ENCODE data around the gene CDK5. TPM values are rescaled to one million over a fixed set of nuclear protein-coding genes. Genes with fewer than 3 reads are reported as not detected.
A peak's percentile ranks its signal among the peaks of the same experiment; 100 is the strongest.

CDK5 gene
- total RNA-seq, 2 donors from 2014 or later: 4.7 TPM

DNA sequence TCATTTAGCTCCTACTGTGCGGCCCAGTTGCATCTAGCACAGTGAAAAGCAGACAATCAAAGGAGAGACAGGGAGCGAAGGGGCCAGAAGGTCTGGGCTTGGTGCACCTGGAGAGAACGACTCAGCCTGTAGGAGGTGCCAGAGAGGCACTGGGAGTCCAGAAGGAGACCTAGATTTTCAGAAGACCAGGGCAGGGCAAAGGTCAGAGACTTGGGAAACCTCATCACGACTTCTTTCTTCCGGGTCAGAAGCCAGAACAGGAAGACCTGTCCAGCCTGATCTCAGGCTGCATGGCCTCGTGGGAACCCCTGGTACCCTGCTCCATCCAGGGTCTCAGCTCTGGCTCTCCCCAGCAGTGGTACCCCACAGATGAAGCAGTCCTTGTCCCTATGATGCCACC, 33.7 kb upstream of the CDK5 start:
- Mint-ChIP-seq H3K27me3 (no peaks in the 10 kb centered on the region), H3K4me1 (peaks cover 28% of the 10 kb centered on the region), H3K4me3 (no peak overlapping the region), H3K36me3 (ENCODE audit: low read depth) (no peaks in the 10 kb centered on the region), H3K27ac (peak overlapping the region; percentile 60)
- H3K9me3 ChIP-seq (ENCODE audit: control insufficient read depth, low read length, poor library complexity, severe bottlenecking): no peaks in the 10 kb centered on the region
- DNase-seq: no peak
- ATAC-seq: no peak

DNA sequence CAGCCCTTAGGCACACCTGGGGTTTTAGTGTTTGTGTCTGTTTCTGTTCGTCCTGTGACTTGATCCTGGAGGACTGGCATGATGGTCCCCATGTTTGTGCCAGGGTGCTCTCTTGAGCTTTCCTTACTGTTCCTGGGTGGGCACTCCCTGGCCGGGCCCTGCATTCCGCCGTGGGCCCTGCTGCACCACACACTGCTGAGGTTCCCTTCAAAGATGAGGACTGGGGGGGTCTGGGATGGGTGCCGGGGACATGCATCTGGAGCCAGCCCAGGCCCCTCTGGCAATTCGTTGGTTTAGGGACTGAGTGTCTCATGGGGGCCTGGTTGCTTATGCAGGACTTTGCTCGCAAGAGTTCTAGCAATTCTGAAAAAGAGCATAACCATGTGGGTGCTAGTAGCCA, 33.3 kb upstream of the CDK5 start:
- no peak for ATAC-seq
- H3K27ac Mint-ChIP-seq: peak overlapping the region; percentile 60
- DNase-seq: no peak
- H3K36me3 Mint-ChIP-seq (ENCODE audit: low read depth): no peaks in the 10 kb centered on the region
- H3K4me1 Mint-ChIP-seq: peaks cover 27% of the 10 kb centered on the region
- H3K4me3 Mint-ChIP-seq: no peak overlapping the region
- no peaks in the 10 kb centered on the region for H3K27me3 Mint-ChIP-seq
- no peaks in the 10 kb centered on the region for H3K9me3 ChIP-seq (ENCODE audit: control insufficient read depth, low read length, poor library complexity, severe bottlenecking)

DNA sequence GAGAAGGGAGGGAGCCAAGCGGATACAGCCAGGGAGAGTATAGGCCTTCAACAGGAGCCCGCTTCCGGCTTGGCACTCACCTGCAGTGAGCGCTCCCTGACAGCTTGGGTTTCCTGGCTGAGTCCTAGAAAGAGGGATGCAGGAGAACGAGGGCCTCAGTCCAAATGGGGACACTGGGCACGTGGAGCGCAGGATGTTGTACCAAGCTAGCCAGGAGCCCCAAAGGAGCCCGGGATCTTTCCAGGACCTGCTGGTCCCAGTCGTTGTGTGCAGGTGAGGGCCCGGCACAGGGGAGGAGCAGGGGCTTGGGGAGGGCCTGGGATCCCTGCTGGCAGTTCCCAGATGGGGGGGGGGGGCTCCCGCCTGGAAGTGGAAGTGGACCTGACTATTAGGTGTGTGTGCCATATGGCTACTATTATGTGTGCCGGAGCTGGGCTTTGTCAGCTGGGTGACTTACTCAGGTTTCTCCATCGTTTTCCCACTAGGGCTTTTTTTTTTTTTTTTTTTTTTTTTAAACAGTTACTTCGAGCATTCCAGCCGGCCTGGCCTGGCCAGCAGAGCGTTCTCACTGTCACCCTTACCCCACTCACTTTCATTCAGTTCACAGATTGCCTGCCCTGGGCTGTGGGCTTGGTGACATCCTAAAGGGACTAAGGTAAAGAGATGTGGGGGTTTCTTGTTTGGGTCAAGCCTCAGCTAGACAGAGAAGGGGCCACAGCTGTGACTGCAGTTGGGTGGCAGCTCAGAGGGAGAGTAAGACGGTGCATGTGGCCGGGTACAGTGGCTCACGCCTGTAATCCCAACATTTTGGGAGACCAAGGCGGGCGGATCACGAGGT, 32.4 kb upstream of the CDK5 start:
- Mint-ChIP-seq H3K27ac (no peak overlapping the region), H3K36me3 (ENCODE audit: low read depth) (no peaks in the 10 kb centered on the region), H3K4me1 (peaks cover 32% of the 10 kb centered on the region), H3K4me3 (no peak overlapping the region), H3K27me3 (no peaks in the 10 kb centered on the region)
- DNase-seq: no peak
- H3K9me3 ChIP-seq (ENCODE audit: control insufficient read depth, low read length, poor library complexity, severe bottlenecking): no peaks in the 10 kb centered on the region
- no peak for ATAC-seq

DNA sequence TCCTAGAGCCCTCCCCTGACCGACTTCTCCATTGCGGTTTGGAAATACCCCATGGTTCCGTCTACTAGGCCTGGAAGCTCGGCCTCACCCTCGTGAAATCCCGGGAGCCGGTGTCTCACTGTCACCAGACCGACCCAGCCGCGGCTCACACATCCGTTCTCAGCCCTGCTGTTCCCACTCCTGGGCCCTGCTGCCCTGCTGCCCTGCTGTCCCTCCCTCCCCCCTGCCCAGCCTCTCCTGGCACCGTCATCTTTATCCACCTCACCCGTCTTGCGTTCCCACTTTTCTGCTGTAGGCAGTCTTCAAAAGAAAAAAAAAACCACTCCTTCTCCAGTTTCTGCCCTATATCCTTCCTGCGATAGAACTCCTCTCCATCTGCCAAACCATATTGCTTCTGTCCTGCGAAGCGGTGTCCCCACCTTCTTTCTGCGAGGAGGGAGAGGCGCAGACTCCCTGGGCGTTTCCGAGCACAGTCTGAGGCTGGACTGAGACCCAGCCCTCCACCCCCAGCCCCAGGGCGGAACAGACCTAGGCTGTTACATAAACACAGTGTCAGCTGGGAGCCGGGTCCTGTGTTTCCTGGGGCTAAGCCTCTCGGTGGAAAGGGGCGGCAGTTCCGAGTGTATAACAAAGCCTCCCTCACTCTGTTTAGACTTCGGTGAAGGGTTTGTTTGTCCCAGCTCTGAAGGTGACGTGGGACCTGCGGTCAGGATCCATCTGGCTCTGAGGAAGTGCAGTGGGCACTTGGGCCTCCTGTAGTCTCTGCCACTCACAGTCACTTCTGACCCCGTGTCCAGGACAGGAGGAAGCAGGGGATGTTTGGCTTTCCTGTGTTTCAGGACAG, 31.4 kb upstream of the CDK5 start:
- no peak overlapping the region for H3K27ac Mint-ChIP-seq
- H3K4me3 Mint-ChIP-seq: peak overlapping the region; percentile 82
- ATAC-seq: peak; percentile 6
- DNase-seq: no peak
- H3K4me1 Mint-ChIP-seq: peaks cover 30% of the 10 kb centered on the region
- no peaks in the 10 kb centered on the region for H3K36me3 Mint-ChIP-seq (ENCODE audit: low read depth)
- no peaks in the 10 kb centered on the region for H3K27me3 Mint-ChIP-seq
- no peaks in the 10 kb centered on the region for H3K9me3 ChIP-seq (ENCODE audit: control insufficient read depth, low read length, poor library complexity, severe bottlenecking)

DNA sequence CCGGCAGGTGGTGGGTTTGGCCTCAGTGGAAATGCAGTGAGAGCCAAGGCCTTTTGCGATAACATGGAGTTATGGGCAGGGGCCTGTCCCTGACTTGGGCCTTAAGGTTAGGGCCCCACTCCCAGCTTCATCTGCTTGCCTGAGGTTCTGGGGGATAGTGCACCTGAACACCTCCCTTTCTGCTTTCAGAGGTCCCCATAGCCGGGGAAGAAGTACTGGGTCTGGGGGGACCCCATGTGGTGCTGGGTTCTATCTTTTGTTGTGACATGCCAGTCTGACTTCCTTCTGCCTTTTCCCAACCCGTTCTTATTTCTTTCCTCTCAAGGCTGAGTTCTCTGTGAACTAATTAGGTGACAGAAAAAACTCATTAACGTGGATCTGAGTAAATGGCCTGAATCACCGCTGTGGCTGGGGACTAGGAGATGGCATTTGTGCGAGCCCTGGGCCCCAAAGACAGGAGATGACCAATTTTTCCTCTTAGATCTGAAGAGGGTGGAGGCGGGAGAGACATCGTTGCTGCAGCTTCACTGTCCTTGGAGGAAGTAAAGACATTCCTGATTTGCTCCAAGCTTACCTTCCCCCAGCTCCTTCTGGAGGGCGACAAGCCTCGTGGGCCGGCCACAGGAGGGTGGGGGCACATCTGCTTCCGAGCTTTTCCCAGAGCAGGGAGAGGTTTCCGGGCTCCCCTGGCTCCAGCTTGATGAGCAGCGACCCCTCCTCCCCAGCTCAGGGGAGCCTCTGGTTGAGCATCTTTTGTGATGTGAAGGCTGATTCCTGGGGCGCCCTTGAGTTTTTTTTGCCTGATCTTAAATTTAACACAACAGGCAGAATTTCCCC, 30.5 kb upstream of the CDK5 start:
- Mint-ChIP-seq H3K4me1 (peaks cover 32% of the 10 kb centered on the region), H3K27ac (peak overlapping the region; percentile 27), H3K4me3 (peak overlapping the region; percentile 66), H3K36me3 (ENCODE audit: low read depth) (no peaks in the 10 kb centered on the region), H3K27me3 (no peaks in the 10 kb centered on the region)
- DNase-seq (no peak), ATAC-seq (no peak)
- H3K9me3 ChIP-seq (ENCODE audit: control insufficient read depth, low read length, poor library complexity, severe bottlenecking): no peaks in the 10 kb centered on the region

DNA sequence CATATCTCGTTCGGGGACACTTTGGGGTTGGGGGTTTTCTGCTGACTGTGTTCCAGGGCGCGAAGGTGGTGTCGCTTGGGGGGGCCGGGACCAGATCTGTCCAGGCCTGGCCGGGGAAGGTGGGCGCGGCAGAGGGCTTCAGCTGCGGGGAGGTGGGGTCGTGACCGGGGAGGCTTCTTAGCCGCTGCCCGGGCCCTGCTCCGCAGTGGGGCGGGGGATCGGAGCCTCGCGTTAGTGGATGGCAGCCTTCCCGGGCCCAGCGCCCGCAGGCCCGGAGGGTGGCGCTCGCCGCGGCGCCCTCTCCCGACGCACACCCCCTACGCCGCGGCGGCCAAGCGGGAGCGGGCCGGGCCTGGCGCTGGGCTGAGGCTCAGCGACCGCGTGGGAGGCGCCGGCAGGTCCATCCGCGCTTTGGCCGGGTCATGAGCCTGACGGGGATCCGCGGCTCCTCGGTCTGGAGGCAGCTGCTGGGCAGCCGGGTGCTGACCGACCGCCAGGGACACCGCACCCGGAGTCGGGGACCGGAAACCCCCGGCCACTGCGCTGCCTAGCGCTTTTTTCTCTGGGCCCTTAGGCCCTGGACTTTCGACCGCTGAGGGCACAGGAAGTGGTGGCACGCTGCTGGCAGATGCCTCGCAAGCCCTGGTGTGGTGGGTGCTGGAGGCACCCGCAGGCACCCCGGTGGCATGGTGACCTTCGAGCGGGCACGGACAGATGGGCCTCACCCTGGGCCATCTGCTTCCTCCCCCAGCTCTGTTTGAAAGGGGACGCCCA, 29.7 kb upstream of the CDK5 start:
- peak; percentile 24 for ATAC-seq
- H3K4me3 Mint-ChIP-seq: peak overlapping the region; percentile 89
- H3K4me1 Mint-ChIP-seq: peaks cover 38% of the 10 kb centered on the region
- peak overlapping the region; percentile 27 for H3K27ac Mint-ChIP-seq
- H3K9me3 ChIP-seq (ENCODE audit: control insufficient read depth, low read length, poor library complexity, severe bottlenecking): no peaks in the 10 kb centered on the region
- no peaks in the 10 kb centered on the region for H3K27me3 Mint-ChIP-seq
- DNase-seq: no peak
- H3K36me3 Mint-ChIP-seq (ENCODE audit: low read depth): peaks cover 3% of the 10 kb centered on the region

DNA sequence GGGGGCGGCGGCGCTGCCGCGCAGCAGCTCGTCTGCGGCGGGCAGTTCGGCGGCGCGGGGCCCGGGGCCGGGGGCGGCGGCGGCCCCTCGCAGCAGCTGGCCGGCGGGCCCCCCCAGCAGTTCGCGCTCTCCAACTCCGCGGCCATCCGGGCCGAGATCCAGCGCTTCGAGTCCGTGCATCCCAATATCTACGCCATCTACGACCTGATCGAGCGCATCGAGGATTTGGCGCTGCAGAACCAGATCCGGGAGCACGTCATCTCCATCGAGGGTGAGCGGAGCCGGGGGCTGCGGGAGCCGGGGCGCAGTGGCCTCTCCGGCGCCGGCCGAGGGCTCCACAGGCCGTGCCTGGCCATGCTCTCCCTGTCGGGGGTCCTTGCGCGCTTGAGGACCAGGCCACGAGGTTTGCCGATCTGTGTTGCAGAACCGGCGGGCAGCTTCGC, 29.1 kb upstream of the CDK5 start:
- peak overlapping the region; percentile 89 for H3K4me3 Mint-ChIP-seq
- H3K27me3 Mint-ChIP-seq: no peaks in the 10 kb centered on the region
- H3K9me3 ChIP-seq (ENCODE audit: control insufficient read depth, low read length, poor library complexity, severe bottlenecking): no peaks in the 10 kb centered on the region
- DNase-seq (no peak), ATAC-seq (no peak)
- H3K4me1 Mint-ChIP-seq: peaks cover 38% of the 10 kb centered on the region
- H3K27ac Mint-ChIP-seq: no peak overlapping the region
- peaks cover 3% of the 10 kb centered on the region for H3K36me3 Mint-ChIP-seq (ENCODE audit: low read depth)

DNA sequence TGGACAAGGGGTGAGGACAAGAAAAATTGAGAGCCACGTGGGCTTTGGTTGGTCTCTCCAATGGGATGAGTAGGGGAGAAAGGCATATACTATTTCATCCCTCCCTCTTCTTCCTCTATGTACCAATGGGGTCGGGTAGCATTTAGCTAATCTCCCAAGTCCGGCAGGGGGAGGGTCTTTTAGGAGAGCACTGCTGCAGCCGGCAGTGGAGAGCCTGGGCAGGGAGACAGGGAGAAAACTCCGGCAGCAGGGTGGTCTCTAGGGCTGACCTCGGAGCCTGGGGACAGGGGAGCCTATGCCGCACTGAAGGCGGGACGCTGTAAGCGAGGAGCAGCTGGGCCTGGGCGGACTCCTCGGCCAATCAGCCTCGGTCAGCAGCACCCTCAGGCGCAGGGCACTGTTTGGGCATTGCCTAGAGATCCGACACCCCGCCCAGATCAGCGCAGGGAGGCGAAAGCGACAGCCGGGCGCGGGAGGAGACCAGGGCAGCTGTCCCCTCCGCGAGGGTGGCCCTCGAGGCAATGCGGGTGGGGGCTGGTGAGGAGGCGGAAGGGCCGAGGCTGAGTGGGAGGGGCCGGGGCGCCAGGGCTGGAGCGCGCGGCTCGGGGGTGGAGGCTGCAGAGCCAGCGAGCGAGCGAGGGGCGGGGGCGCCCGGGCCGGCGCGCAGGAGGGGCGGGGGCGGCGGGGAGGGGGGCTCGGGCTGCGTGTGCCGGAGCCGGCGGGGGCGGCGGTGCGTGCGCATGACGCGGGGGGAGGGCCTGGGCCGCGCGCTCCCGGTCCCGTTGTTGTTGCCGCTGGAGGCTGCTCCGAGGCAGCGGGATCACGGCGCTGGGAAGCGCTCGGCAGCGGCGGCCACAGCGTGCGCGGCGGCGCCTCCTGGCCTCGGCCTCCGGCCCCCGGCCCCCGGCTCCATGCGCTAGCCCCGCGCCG, 28.3 kb upstream of the CDK5 start, which contains the start of gene AGAP3:
Gene AGAP3 (plus strand): TSS at position 785 of the 930 bp plus-strand sequence. CDS start 267 bp downstream, outside the sequence.
- Mint-ChIP-seq H3K4me3 (peak within 1 kb of the TSS; percentile 92), H3K4me1 (peaks cover 30% of the 10 kb centered on the region), H3K27me3 (no peaks in the 10 kb centered on the region), H3K27ac (peak within 1 kb of the TSS; percentile 96), H3K36me3 (ENCODE audit: low read depth) (peaks cover 3% of the 10 kb centered on the region)
- no peaks in the 10 kb centered on the region for H3K9me3 ChIP-seq (ENCODE audit: control insufficient read depth, low read length, poor library complexity, severe bottlenecking)
- ATAC-seq (peak; percentile 1), DNase-seq (peak in 2 of 3 donors; percentile 65 to 66)

DNA sequence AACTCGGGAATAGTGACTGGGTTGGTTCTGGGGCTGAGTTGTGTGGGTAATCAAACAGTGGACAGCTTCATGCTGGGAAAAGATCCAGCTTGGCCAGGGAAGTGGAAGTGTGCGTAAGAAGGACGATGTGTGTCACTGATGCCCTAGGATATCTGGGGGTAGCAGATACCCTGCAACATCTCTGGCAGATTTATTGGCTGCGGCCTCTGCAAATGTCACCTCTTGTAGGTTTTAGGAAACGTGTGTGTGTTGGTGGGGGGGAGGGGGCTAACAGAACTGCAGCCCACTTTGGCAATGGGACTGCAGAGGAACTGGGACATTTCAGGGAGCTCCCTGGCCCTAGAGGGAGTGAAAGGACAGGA, 27.6 kb upstream of the CDK5 start:
- no peaks in the 10 kb centered on the region for H3K9me3 ChIP-seq (ENCODE audit: control insufficient read depth, low read length, poor library complexity, severe bottlenecking)
- peaks cover 30% of the 10 kb centered on the region for H3K4me1 Mint-ChIP-seq
- no peak for DNase-seq
- H3K4me3 Mint-ChIP-seq: peak overlapping the region; percentile 92
- peak overlapping the region; percentile 96 for H3K27ac Mint-ChIP-seq
- ATAC-seq: no peak
- peaks cover 3% of the 10 kb centered on the region for H3K36me3 Mint-ChIP-seq (ENCODE audit: low read depth)
- H3K27me3 Mint-ChIP-seq: no peaks in the 10 kb centered on the region

DNA sequence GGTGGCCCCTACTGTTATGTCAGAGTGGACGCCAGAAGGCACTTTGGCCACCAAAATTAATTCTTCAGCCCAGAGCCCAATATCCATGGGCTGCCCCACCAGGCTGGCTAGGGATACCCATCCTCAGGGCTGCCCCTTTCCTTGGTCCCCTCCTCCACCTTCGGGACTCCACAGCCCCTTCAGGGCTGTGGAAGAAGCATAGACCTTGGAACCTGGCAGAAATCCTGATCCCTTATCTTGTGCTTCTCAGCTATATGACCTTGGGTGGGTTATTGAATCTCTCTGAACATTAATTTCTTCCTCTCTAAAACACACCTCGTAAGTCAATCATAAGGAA, 26.1 kb upstream of the CDK5 start:
- peaks cover 3% of the 10 kb centered on the region for H3K36me3 Mint-ChIP-seq (ENCODE audit: low read depth)
- DNase-seq (no peak), ATAC-seq (no peak)
- no peaks in the 10 kb centered on the region for H3K27me3 Mint-ChIP-seq
- peak overlapping the region; percentile 97 for H3K4me3 Mint-ChIP-seq
- peak overlapping the region; percentile 96 for H3K27ac Mint-ChIP-seq
- peaks cover 27% of the 10 kb centered on the region for H3K4me1 Mint-ChIP-seq
- H3K9me3 ChIP-seq (ENCODE audit: control insufficient read depth, low read length, poor library complexity, severe bottlenecking): no peaks in the 10 kb centered on the region

DNA sequence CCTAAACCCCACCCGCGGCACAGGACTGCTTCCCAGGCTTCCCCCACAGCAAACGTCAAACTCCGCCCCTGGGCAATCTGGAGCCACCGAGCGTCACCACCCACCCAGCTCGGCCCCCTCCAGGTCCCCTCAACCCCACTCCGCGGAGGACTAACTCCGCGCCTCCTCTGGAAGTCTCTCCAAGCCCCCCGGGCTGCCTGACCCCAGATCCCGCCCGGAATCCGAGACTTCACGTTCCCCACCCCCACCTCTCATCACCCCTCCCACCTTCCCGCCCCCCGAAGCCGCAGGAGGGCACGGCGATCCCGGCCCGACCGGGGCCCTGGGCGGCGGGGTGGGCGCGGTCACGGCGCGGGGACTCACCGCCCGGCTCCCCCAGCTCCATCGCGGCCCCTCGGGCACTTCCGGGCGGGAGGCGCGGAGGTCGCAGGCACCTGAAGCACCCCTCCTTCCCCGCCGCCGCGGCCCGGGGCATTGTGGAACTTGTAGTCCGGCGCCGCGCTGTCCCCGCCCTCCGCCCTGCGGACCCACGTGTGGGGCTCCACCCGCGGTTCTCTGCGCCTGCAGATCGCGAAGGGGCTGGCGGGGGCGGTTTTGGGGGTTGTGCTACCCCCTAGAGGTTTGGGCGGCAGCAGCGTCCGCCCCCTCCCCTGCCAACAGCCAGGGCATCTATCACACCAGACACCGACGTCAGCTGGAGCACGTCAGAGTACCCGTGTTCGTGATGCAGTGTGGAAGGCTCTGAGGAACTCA, 25.6 kb upstream of the CDK5 start, which contains the start of gene TMUB1:
Gene TMUB1 (minus strand): TSS at position 423 of the 753 bp plus-strand sequence. CDS start 930 bp downstream, outside the sequence.
- H3K4me3 Mint-ChIP-seq: peak within 1 kb of the TSS; percentile 97
- H3K27me3 Mint-ChIP-seq: no peaks in the 10 kb centered on the region
- H3K27ac Mint-ChIP-seq: peak within 1 kb of the TSS; percentile 96
- H3K4me1 Mint-ChIP-seq: peaks cover 27% of the 10 kb centered on the region
- DNase-seq (peak; percentile 82 to 88 (median 87)), ATAC-seq (peak; percentile 71)
- no peaks in the 10 kb centered on the region for H3K9me3 ChIP-seq (ENCODE audit: control insufficient read depth, low read length, poor library complexity, severe bottlenecking)
- peaks cover 3% of the 10 kb centered on the region for H3K36me3 Mint-ChIP-seq (ENCODE audit: low read depth)

Measured in T-helper 17 cell (primary cell).